ENCODE data around the gene STK32A. TPM values are rescaled to one million over a fixed set of nuclear protein-coding genes. Genes with fewer than 3 reads are reported as not detected.

Gene STK32A
- total RNA-seq, 2 experiments from 2014 or later, result not detected

DNA sequence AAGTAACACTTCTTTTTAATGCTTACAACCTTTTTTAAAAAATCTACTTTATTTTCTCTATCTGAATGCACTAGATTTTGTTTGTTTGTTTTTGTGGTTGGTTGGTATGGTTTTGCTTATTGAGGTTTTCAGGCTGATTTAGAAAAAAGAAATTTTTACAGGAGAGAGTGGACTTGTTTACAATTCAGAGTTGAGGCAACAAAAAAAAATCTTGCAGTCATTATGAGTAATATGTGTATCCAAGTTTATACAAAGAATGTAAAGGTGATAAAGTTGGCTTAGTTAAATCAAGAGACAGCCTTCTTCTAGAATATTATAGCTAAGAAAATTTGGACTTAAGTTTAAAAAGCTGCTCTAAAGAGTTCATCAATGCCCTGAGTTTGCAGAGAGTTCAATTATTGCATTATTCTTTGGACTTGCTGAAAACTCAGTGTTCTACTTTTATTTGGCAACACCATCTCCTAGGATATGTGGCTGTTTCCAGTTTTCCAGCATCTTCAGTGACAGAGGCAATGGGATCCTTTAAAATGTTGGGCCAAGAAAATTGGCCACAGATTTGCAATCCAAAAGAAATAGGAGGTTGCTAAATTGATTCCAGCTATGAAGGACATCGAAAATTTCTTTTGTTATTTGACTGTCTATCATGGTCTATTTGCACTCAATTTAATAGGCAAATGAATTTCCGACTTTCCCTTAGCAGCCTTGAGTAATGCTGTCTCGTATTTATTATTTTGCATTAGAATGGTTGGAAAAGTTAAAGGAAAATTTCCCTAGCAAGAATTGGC is 10.7 kb downstream of the STK32A start:
- POLR2A ChIA-PET, result no interaction called here

DNA sequence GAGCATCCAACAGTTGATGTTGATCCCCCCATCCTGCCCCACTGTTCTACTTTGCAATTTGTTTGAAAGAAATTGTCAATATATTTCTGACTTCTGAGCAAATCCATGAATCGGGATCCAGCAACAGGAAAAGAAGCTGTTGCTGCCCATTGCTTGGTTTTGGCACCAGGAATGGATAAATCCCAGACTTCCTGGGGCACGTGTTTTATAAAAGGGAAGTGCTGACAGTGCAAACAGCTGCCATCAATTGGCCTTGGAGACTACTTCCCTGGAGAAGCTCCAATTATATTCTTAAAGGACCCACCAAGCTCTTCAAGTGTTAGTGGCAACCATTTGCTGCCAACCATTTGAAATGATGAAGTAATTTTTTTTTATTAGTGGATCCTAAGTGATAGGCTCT is 13.7 kb downstream of the STK32A start:
- POLR2A ChIA-PET, result no interaction called here
- CTCF ChIA-PET, result no interaction called here

More for the DNA sequence above, 10.7 kb downstream of the STK32A start:
- CTCF ChIA-PET, result no interaction called here

DNA sequence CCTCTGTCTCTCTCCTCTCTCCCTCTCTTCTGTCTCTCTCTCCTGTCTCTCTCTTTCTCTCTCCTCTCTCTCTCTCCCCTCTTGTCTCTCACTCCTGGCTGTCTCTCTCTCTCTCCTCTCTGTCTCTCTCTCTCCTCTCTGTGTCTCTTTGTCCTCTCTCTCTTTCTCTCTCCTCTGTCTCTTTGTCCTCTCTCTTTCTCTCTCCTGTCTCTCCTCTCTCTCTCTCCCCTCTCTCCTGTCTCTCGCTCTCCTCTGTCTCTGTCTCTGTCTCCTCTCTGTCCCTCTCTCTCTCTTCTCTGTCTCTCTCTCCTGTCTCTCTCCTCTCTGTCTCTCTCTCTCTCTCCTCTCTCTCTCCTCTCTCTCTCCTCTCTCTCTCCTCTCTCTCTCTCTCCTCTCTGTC is 25.0 kb downstream of the STK32A start:
- ChIA-PET POLR2A (no interaction called here), CTCF (no interaction called here)

DNA sequence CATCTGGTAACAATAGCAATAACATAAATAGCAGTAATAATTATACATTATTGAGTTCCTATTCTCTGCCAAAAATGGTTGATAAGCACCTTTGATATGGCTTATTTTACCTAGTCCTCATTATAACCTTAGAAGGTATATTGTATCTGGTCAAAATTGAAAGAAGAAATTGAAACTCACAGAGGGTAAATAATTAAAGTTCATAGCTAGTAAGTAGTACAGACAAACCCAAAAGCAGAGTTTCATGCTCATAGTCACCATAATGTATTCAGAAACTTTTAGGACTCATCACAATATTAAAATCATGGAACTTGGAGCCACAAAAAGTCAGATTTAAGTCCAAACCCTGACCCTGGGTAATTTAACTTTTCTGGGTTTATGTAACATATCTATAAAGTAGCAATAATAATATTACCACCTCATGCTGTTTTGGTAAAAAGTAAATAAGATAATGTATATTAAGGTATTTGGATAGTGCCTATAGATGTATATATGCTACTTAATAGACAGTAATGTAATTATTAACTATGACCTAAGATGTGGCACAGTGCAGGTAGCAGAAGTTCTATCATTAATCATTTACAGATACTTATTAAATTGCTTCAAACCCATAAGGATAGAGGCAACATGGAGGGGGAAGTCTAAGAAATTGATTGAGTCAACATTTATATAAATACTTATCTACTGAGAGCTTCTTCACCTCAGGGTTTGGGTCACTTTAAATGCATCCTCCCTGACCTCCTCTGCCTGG is 32.4 kb downstream of the STK32A start:
- ChIA-PET POLR2A (no interaction called here), CTCF (no interaction called here)

DNA sequence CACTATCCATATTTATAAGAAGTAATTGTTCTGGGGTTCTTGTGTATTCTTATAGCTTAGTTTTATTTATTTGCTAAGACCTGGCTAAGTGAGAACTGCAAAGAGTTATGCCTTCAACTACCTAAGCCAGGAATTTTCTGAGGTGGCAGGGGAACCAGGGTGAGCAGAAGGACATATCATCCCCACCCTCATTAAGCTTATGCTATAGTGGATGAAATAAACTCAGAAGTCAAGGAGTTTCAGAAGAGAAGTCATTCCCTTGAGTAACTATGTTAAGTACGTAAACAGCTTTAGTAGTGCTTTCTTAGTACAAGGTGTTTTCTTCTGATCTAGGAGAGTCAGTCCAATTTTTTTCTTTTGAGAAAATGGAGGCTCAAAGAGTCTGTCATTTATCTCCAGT is 41.7 kb downstream of the STK32A start:
- POLR2A ChIA-PET, result no interaction called here
- CTCF ChIA-PET, result no interaction called here

DNA sequence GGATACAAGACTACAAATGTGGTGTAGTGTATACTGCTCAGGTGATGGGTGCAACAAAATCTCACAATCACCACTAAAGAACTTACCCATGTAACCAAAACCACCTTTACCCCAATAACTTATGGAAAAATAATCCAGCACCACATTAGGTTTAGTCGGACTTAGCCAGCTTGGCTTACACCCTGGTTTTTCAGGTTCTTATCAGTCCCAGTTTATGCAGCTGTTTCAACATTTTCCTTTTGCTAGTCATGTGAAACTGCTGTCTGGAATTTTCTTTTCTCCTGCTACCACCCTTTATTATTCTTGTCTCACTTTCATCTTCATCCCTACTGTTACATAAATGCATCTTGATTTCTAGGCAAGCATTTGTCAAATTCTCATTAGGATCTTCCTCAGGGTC is 51.5 kb downstream of the STK32A start:
- ChIA-PET CTCF (no interaction called here), POLR2A (no interaction called here)

DNA sequence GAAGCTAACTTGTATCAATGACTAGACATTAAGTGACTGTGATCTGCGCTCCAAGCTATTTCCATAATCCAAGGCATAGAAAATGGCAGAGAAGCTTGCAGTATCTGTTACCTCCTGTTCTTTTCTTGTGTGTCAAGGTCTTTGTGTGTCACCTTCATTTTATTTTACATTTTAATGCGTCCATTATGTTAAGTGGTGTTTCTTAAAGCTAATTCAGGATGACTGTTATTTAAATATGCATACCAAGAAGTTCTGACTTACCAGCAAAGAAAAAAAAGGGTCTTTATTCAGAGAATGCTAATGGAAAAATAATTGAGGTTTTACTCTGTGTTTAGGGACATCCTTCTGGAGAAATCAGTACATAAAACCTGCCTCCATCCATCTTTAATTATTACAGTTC is 52.3 kb downstream of the STK32A start:
- ChIA-PET CTCF (no interaction called here), POLR2A (no interaction called here)

DNA sequence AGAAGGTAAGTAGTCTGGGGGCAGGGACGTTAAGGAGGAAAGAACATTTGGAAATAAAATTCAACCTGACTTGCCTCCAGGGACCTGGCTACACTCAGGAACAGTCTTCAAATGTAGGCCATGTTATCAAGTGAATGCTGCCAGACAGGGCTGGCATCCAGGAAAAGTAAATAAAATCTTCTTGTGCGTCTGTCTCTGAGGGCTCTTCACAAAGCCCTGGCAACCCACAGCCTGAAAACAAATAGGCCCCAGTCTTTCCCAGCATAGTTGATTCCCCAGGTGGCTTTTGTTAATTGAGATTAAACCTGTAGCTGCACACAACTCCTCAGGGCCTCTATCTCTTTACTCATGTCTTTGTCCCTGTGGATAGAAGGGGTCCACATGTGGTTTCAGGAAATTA is 55.4 kb downstream of the STK32A start:
- ChIA-PET CTCF (no interaction called here), POLR2A (no interaction called here)

DNA sequence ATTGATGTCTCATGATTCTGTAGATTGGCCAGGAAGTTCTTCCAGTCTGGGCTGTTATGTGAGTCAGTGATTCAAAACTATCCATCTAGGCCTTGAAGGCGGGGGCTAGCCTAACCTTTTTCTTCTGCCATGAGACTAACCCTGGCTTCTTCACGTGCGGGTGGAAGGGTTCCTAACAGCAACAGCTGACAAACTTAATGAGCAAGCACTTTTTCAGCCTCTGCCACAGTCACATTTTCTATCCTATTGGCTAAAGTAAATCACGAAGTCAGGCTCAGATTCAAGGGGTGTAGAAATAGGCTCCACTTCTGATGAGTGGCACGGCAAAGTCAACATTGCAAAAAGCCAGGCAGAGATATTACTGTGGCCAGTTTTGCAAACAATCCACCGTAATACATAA is 68.4 kb downstream of the STK32A start:
- ChIA-PET POLR2A (no interaction called here), CTCF (no interaction called here)

DNA sequence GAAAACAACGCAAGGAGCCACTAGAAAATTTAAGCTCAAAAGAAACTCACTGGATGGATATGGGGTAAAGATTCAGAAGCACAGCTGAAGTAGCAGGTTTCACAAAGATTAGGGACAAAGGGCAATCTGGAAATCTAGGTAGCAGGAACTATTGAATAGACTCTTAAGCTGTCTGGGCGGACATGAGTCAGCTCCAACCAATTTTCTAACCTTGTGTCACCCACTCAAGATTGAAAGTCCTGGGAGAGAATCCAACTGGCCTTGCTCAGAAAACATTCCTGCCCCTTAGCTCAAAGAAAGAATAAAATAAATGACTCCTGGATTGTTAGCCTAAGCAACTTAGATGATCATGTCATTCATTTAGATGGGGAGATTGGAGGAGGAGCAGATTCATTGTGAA is 69.2 kb downstream of the STK32A start:
- CTCF ChIA-PET, result no interaction called here
- POLR2A ChIA-PET, result no interaction called here

DNA sequence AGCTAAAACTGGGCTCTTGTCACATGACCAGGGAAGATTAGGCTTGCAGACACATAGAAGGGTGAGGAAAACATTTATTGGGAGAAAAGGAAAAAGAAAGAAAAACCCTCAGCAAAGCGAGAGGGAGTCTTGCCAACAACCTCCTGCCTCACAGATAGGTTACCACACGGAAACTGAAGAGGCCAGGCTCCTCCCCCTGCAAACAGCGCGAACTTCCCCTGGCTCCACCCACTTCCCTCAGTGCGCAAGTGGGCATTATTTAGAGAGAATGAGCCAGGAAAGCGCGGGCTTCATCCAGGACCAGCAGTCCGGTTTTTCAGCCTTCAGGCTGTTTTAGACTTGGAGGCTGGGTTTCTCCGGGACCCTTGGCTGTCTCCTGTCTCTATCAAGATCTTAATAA is 70.3 kb downstream of the STK32A start:
- POLR2A ChIA-PET, result no interaction called here
- CTCF ChIA-PET, result no interaction called here

DNA sequence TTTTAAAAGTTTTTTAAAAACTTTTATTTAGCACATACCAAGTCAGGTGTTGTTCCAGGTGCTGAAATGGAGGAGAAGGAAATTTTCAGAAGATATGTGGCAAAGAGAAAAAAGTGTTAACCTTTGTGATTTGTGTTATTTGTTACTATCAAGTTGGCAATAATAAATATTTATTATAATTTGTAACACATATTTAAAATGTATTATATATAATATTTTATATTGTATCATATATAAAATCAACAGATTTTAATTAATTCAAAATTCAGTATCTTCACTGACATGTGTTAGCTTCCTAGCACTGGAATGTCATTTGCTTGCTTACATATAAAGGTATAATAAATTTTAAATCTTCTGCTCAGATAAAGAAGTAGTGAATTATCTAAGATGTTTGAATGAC is 71.5 kb downstream of the STK32A start:
- ChIA-PET POLR2A (no interaction called here), CTCF (no interaction called here)

DNA sequence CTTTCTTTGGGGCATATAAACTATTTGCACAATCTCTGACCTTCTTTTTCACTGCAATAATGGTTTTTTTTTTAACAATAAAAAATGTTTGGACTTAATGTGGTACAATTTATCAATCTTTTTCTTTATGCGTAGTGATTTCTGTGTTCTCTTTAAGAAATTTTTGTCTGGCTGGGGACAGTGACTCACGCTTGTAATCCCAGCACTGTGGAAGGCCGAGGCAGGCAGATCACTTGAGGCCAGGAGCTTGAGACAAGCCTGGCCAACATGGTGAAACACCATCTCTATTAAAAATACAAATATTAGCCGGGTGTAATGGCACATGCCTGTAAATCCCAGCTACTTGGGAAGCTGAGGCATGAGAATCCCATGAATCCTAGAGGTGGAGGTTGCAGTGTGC is 72.3 kb downstream of the STK32A start:
- ChIA-PET CTCF (interaction anchor here (0.7 kb wide), 1 partner anchor 852 kb away, joined by 4 read pairs; no protein-coding TSS in a partner anchor), POLR2A (no interaction called here)

DNA sequence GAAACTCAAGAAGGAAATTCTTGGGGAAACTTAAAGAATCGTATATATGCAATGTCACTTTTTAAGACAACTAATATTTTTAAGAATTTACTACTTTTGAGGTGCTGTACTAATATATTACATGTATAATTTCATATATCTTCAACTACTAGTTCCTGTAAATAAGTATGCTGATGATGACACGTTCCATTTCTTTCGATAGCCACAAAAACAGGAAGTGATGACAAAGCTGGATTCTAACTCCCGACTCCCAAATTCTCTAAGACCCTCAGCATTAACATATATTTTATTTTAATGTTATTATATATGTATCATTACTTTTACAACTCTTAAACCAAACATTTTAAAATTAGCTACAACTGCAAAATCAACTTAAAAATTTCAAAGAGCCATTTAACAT is 74.8 kb downstream of the STK32A start:
- ChIA-PET POLR2A (no interaction called here), CTCF (no interaction called here)

DNA sequence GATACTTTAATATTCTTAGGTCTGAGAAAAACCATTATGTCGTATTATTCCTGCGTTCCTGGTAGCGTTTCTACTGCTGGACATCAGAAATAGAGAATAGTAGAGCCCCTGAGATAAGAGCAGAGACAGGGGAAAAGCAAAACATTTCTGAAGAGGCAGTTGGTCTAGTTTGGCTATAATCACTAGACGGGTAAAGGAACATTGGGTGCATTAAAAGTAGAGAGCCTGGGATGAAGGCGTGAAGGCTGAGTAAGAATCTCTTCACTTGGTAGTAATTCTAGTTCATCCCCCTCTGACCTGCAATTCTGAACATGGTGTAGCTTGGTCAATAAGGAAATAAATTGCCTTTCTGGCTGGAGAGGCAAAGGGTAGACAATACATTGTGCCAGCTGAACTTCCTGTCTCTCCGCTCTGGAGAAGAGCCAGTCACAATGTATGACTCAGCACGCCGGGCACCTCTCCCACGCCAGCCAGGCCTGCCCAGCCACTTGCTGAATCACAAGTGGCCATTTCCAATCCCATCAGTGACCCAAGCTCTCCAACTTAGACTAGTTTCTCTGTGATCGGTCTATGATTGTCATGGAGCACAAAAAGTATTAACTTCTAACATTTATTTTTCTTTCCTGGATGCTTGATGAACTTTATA is 75.4 kb downstream of the STK32A start:
- POLR2A ChIA-PET, result no interaction called here
- CTCF ChIA-PET, result no interaction called here

DNA sequence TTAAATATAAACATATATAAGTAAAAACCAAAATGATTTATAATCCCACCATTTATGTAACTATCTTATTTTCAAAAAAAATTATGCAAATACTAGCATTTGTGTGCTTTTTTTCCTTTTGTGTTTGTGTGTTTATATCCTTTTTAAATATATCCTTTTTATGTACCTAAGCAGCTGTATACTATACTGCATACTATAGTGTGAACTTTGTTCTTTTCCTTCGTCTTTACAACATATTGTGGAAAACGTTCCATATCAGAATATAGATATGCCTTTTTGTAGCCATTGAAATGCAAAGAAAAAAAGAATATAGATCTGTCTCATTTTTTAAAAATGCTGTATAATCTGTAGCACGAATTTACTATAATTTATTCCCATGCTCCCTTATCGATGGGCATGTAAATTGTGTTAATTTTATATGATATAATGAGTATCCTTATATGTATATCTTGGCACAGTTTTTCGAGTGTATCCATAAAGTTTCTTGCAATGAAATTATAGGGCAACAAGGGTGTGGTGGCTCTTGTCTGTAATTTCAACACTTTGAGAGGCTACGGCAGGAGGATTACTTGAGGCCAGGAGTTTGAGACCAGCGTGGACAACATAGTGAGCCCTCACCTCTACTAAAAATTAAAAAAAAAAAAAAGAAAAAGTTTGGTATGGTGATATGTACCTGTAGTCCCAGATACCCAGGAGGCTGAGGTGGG is 83.3 kb downstream of the STK32A start:
- CTCF ChIA-PET, result interaction anchor here (0.7 kb wide), 1 partner anchor 932 kb away, joined by 4 read pairs; no protein-coding TSS in a partner anchor

DNA sequence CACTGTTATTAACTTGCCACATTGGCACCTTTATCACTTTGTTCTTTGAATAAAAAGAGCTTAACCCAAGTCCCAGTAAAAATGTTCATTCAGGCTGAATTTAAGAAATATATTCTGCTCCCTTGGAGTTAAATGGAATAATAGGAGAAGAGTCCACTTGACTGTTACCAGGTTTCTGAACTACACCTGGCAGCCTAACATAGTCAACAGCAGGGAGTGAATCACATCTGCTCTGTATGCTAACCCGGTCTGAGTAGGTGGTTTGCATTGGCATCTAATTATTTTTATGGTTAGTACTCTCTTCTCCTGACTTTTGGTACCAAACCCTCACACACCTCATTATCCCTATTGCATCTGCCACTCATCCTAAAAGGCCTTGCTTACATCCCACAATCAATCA is 86.7 kb downstream of the STK32A start:
- ChIA-PET CTCF (no interaction called here), POLR2A (interaction anchor here (0.6 kb wide), 1 partner anchor 11 kb away, joined by 3 read pairs; no protein-coding TSS in a partner anchor)

More for the DNA sequence above, 83.3 kb downstream of the STK32A start:
- POLR2A ChIA-PET, result no interaction called here

DNA sequence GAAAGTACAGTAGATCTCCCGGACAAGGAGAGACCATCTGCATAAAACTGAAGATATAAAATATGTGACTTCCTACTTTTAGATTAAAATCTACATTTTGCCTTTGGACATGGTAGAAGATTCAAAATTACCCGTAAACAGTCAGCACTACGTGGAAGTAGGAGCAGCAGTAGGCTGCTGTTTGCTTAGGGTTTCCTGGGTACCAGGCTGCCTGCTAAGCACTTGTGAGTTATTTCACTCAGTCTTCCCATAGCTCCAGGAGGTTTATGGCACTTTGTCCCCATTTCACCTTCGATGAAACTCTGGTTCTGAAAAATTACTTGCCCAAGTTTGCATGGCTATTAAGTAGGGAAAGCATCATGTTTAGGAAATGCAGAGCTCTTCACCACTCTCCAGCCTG is 92.6 kb downstream of the STK32A start:
- CTCF ChIA-PET, result no interaction called here
- POLR2A ChIA-PET, result no interaction called here

DNA sequence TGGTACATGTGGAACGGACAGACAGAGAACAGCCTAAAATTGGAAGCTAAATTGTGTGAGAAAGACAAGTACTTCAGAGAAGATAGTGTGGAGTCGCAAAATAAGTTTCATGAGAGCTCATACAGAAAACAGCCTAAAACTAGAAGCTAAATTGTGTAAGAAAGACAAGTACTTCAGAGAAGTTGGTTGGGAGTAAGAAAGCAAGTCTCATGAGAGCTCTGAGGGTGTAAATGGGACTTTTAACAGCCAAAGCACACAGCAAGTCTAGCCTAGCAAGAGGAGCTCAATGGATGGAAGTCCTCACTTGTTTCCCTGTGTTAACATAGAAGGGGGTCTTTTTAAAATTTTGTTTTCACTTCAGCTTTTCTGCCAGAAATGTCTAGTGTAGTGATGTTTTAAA is 93.1 kb downstream of the STK32A start:
- POLR2A ChIA-PET, result no interaction called here
- CTCF ChIA-PET, result no interaction called here

DNA sequence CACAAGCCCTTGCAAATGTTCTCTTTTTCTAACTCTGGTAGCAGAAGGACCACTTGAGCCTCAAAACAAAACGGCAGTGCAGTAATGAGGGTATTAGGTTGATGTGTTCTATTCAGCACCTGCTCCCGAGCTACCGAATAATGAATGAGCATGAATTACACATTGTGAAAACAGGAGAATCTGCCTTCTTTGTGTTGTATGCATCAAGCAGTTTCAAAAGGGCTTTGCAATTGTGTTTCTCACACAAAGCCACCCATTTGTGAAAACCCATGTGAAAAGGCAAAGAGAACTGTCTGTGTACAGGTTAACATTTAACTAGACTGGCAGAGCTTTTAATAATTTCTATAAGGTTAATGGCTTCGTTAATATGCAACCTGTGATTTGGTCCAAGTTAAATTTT is 97.8 kb downstream of the STK32A start:
- POLR2A ChIA-PET, result interaction anchor here (0.7 kb wide), 1 partner anchor 11 kb away, joined by 3 read pairs; no protein-coding TSS in a partner anchor
- CTCF ChIA-PET, result no interaction called here

DNA sequence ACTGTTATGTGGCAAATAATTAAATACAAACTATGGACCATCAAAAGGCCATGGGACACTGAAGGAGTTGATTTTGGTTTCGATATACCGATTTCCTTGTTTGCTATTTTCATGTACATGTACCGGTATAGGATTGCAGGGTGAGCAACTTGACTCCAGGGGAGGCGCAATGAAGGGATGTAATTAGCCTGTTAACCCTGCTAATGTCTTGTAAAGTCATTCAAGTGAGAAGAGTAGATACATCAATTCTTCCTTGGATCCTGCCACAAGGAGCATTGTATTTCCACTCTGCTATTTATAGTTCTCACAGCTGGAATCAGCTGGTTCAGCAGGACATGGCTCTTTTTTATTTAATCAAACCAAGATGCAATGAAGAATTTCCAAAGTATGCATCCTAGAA is 102.0 kb downstream of the STK32A start:
- ChIA-PET POLR2A (no interaction called here), CTCF (no interaction called here)

Data from activated CD8-positive, alpha-beta memory T cell treated with anti-CD3 and anti-CD28 coated beads for 36 hours (primary cell).